HG02938 (cell line): Measurements from ENCODE around the gene LACRT.

Experiments
- ATAC-seq: cut with Tn5 transposase; IDR thresholded peaks from one replicate; pipeline ENCODE4 v1.9.1; 2021; ENCODE audit warnings: mild to moderate bottlenecking, moderate library complexity; ENCODE audit not compliant: unreplicated experiment

Gene LACRT, protein sequence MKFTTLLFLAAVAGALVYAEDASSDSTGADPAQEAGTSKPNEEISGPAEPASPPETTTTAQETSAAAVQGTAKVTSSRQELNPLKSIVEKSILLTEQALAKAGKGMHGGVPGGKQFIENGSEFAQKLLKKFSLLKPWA

DNA sequence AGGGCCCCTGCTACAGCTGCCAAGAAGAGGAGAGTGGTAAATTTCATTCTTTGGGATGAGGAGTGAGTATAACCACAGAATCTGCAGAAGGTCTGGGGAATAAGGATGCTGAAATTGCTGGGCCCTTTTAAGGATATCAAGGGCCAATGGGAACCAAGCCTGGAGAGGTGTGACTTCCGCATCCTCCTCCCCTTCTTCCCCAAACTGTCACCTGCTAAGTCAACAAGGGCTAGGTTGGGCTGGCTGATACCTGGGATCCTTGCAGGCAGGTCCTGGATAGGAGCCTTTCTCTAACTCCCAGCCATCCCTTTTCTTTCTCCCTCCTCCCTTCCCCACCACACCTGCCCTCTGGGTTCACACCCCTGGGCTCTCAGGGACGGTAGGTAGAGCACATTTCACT is at the start of gene LACRT:
Gene LACRT, minus strand, starts transcription at position 101 of the 400 bp plus-strand sequence. Its CDS starts 54 bp downstream, at position 47.
- ATAC-seq: no peak

DNA sequence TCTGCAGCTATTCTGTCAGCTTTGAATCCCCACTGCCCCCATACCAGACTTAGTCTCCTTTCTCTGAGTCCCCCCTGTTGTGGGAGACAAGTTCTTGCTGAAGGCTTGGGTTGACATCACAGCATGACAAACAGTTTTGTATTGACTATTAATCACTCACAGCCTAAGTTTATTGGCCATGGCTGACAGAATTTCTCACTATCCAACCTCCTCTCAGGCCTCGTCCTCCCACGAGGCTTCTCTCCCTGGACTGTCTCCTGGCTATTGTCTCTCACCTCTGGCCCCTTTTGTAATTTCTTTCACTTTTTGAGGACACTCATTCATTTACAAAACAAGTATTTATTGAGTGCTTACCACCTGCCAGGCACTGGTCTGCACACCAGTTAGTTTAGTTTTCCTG is 48.7 kb upstream of the LACRT start:
- ATAC-seq: no peak

DNA sequence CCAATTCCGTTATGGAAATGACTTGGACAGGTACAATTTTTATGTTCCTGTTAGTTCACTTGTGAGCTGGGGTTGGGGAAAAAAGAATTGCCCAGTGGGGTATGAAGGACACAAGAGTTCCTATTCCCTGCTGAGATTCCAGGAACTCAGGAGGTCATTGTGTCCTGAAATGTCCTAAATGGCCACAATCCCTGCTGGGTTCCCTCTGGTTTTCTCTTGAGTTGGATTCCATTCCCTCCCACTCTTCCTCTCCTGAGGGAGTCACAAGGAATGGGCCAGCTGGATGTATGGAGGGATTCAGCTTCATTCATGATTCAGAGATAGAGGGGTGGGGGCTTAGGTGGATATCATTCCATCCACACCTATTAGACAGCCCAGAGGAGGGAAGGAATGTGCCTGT is 48.0 kb upstream of the LACRT start:
- no peak for ATAC-seq

DNA sequence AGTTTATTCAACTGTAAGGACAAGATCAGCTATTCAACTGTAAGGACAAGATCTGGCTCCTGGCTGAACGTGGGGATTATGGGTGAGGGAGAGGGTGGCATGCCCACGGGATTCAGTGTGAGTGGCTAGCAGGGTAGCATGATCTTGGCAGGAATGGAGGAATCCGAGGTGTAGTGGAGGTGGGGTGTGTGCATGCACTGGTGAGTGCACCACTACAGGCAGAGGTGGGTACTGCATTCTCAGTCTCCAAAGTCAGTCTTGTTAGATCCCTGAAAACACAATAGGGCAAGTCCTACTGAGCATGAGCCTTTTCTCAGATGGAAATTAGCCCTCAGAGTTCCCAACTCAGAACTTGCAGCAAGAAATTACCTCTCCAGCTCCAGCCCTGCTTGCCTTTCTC is 45.7 kb upstream of the LACRT start:
- ATAC-seq: peak; percentile 65

DNA sequence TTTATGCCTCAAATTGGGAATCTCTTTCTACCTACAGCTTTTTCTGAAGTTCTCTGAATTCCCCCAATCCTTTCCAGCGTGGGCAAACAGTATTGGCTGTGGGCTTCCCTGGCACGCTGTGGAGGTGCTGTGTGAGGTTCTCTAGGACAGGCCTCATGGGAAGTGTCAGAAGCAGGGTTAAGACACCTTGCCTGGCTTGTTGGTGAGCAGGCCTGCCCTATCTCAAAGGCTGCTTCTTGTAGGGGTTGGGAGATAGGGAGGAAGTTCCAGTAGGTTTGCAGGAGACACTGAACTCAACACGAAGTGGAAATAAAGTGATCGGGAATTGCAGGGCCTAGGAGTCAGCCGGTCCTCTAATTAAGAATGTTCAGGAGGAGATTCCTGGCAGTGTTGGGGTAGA is 43.4 kb upstream of the LACRT start:
- ATAC-seq: no peak

DNA sequence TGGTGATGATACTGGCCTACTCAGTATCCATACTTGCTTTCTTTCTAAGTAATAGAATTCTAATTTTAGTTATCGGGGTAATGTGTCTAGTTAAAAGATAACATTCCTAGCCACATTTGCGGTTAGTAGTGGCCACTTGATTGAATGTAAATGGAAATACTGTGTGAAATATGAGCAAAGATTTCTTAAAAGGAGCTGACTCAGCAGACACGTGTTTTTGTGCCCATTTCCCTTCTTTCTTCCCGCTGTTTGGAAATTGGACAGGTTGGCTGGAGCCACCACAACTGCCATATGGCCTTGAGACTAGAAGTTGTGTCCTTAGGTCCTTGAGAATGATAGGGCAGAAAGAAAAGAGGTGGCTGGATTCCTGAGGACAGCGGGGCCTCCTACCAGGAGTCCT is 33.2 kb upstream of the LACRT start:
- ATAC-seq: no peak

DNA sequence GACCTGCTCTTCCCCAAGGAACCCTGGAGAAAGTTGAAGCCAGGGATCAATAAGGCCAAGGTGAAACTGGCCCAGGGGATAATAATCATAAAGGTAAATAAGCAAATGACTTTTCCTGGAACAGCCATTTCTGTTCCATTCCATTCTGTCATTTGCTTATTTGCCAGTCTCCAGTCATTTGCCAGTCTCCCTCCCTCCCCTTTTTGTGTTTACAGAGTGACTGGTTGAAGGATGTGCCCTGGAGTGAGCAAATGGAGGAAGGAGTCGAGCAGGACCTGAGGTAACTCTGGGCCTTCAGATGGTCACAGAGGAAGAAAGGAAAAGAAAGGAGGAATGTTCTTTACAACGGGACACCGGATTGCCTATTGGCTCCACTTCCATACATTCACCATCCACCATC is 31.3 kb upstream of the LACRT start:
- ATAC-seq: no peak

DNA sequence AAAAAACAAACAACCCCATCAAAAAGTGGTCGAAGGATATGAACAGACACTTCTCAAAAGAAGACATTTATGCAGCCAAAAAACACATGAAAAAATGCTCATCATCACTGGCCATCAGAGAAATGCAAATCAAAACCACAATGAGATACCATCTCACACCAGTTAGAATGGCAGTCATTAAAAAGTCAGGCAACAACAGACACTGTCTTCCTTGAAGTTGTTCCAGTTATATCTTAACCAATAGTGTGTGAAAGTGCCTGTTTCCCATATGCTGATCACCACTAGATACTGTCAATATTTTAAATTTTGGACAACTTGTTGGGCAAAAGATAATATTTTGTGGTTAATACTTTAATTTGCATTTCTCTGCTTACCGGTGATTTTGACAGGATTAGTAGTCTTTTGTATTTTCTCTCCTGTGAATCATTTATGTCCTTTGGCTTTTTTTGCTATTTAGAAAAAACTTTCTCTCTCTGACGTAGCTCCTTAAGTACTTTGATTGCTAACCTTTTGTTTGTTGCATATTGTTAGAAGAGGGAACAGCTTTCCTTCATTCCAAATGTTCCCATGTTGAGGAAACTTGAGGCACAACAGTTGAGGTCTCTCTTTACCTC is 30.4 kb upstream of the LACRT start:
- peak; percentile 66 for ATAC-seq

DNA sequence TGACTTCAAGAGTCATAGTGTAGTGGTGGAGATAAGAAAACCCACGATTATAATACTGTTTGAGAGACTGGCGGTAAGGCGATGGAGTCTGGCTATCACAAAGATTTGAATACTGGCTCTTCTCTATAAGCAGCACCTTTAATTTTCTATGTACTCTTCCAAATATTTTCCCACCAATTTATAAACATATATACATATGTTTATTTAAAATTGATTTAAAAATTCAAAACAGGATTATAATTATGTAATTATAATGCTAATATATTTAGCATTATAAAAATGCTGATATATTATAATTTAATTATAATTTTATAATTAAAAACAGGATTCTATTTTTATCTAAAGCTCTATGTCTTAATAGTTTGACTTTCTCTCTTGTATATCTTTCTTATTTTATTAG is 28.9 kb upstream of the LACRT start:
- no peak for ATAC-seq

DNA sequence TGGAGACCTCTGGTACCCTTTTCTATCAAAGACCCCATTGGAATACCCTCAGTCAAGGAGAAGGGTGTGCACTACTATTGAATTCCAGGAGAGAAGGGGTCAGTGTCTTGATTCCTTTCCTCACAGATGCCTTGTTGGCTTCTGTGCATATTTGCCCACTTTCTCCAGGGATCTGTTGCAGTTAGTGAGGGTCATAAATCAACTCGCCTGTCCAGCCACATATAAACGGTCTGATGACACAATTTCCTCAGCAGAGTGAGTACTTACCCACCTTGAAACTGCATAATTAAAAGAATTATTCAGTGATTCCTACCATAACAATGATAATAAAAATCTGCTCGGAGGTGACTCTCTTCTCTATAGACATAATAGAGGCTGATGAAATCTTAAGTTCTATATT is 27.3 kb upstream of the LACRT start:
- no peak for ATAC-seq

DNA sequence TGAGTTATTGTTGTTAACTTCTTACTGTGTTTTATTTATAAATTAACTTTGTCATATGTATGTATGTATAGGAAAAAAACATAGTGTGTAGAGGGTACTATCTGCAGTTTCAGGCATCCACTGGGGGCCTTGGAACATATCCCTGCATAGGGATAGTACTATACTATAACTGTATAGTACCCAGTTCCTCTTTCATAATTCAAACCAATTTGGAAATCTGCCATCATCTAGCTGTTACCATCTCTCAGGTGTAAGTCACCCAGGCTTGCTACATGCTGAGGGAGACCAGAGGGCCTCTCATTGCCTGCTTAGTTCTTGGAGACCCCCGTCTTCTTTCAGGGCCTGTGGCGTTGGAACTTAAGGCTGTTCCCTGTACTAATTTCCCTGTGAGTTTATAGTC is 26.4 kb upstream of the LACRT start:
- no peak for ATAC-seq

DNA sequence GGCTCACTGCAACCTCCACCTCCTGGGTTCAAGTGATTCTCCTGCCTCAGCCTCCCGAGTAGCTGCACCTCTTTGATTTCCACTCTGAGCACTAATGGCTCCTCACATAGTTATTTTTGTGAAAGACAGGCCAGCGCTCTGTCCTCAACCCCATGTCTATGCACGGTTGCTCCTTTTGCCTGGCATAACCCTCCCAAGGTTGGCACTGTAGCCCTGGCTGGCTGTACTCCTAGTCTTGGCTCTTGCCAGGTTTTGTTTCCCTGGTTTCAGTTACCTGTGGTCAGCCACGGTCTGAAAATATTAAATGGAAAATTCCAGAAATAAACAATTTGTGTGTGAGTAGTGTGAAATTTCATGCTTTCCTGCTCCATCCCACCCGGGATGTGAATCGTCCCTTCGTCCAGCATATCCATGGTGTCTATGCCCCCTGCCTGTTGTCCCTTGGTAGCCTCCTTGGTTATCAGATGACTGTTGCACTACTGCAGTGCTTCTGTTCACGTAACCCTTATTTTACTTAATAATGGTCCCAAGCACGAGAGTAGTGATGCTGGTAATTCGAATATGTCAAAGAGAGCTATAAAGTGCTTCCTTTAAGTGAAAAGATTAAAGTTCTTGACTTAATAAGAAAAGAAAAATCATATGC is 25.7 kb upstream of the LACRT start:
- ATAC-seq: no peak

DNA sequence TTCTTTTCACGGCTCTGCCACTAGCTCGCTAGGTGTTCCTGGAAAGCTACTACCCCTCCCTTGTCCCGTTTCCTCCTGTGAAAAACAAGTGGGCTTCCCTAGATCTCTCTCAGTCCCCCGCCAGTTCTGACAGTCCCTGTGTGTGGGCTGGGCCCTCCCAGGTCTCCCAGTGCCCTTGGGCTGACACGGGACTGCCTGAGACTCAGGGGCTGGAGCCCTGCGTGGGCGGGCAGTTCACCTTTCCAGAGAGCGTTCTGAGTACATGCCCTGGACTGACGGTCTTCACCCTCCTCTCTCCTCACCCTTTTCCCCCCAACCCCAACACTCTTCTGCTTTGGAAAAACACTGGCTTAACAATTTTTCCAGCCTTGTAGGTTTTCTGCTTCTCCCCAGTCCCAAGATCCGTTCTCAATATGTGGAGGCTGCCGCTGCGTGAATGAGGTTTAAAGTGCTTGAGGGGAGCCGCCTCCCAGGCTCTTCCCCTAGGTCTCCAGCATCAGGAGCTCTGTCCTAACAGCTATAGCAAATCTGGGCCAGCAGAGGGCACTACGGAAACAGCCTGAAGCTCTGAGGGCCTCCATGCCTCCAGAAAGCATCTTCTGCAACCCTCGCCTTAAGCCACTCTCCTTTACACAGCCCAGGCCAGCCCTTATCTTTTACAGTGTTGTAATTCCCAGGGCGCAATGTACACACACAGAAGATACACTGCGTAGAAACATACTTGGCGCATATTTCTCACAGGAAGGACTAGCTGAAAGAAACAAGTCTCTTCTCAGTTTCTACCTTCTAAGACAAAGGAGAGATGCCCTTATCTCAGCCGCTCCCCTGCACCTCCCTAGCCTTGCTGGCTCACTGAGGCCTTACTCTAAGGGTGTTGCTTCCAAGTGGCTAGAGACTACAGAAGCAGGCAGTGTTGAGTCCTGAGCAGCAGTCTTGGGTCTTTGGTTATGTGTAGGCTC is 23.9 kb upstream of the LACRT start:
- ATAC-seq: peak; percentile 74

DNA sequence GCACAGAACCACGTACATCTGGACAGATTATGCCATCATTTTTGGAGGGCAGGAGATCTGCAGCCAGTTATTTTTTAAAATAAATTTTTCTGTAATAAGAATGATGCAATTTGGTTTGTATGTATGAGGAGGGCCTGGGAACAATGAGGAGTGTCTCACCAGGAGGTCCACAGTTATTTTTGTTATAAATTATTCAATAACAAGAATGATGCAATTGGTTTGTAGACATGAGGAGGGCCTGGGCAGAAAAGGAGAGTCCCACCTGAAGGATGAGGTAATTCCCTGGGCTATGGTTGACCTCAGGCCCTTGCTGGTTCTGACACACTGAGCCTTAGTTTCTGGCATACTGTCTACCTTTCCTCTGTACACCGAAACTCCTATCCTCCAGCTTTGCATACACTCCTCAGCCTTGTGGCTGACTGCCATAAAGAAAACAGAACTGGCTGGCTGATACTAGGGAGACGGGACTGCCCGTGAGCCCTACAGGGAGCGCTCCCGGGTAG is 22.5 kb upstream of the LACRT start:
- ATAC-seq: no peak

DNA sequence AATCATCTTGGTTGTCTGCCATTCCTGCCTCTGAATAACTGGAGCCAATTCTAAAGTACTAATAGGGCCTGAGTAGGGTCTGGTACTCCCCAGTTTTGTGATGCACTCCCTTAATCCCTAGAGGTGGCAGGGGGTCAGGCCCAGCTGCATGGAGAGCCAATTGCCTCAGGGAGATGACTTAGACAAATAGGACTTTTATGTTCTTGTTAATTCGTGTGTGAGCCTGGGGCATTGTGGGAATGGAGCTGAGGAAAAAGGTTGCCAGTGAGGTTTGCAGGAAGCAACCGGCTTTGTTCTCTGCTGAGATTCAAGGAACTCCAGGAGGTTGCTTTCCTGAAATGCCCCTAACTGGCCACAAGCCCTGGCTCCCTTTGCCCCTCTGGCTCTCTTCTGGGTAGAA is 20.2 kb upstream of the LACRT start:
- no peak for ATAC-seq

DNA sequence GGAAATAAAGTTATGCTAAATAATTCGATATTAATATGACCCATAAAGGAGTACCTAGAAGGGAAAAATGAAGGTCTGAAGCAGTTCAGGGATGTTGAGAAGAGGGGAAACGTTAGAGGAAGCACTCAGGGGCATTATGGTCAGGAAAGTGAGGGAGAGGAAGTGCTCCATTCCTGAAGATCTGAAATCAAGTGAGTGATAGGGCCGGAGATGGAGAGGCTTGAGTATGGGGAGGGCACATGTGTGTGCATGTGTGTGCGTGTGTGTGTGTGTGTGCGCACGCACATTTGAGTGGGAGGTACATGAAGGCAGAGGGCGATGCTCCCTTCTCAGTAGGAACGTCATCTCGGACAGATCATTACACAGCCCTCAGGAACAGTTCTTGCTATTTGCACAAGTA is 18.3 kb upstream of the LACRT start:
- ATAC-seq: no peak

DNA sequence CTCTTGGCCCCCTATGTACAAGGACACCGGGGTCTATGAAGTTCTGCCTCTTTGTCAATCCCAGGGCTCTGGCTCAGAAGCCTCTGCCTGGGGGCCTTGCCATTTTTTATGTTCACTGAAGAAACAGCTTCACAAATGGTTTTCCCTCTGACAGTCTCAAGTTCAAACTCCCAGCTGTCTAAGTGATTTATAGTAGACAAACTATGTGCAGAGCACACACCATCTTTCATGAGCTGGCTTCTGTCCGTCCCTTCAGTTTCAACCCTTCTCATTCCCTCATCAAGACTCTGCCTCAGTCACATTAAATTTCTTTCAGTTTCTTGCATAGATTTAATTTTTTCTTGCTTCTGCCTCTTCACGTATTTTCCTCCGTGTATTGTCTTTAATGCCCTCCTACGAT is 16.2 kb upstream of the LACRT start:
- no peak for ATAC-seq

DNA sequence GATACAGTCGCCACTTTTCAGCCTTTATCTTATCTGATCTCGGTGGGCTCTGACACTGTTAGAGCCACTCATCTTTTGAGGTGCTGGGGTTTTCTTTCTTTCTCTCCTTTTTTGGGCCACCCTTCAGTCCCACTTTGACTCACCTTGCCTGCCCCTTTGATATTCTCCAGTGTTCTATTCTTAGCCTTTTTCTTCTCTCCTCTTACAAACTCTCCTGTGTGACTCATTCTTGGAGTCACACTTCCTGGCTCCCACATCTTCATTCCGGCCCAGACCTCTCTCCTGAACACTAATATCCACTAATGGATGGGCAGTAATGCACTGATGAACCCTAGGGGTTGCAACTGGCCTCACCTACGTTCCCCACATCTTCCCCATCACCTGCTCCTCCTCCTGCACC is 15.7 kb upstream of the LACRT start:
- no peak for ATAC-seq

DNA sequence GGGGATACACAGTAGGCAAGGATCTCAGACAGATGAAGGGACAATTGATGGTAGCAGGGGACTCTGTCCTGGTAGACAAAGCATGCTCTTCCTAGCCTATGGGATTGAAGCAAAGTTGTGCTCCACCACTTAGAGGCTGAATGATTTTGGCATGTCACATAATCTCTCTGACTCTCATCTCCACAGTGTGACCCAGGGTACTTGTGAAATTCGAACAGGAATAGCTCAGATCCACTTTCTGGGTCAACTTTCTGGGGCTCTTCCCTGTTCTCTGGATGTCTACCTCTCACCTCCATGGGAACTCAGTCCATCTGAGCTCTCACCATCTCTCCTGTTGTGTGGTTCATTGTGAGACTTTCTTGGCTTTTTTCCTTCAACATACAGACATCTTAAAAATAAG is 15.1 kb upstream of the LACRT start:
- no peak for ATAC-seq

DNA sequence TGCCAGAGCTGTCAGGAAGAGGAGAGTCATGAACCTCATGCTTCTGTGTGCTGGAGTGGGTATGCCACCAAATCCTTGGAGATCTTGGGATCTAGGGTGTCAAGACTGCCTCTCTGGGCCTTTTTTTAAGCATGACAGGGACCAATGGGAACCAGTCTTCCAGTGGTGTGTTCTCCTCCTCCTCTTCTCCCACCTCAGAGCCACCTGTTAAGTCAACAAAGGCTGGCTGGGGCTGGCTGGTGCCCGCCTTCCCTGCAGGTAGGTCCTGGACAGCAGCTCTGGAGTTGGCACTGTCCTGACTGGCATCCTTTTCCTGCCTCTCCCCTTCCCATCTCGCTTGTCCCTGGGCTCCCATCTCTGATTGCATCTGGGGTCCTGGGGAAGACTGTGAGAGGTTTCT is 13.6 kb upstream of the LACRT start, which contains the start of gene DCD:
Gene DCD, minus strand, starts transcription at position 101 of the 400 bp plus-strand sequence. Its CDS starts 62 bp downstream, at position 39.
- no peak for ATAC-seq

DNA sequence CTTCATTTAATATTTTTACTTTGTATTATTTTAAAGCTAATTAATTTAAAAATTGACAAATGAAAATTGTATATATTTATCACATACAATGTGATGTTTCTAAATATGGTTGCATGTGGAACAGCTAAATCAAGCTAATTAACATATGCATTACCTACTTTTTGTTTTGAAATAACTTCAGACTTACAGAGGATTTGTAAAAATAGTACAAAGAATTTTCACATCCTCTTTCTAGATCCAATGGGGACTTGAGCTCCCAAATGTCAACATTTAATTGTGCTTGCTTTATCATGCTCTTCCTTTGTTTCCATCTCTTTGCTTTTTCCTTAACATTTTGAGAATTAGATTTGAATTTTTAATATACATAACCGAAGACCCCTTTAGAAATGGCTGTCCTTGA is 6.9 kb upstream of the LACRT start:
- no peak for ATAC-seq
